Urinary bladder (tissue), 4 donors: ENCODE measurements around the gene MBD3. TPM values are rescaled to one million over a fixed set of nuclear protein-coding genes. Genes with fewer than 3 reads are reported as not detected.

Experiments used
- DNase-seq: peaks from one replicate; pipeline ENCODE4 v3.0.0-alpha.2; 2015; ENCODE audit errors: extremely low spot score
- H3K27ac ChIP-seq: one replicate; pipeline ENCODE4 v1.5.1; 2013; ENCODE audit warnings: low read depth, mild to moderate bottlenecking, moderate library complexity
- H3K36me3 ChIP-seq: one replicate; pipeline ENCODE4 v1.6.1; 2013; ENCODE audit warnings: mild to moderate bottlenecking, moderate library complexity; ENCODE audit not compliant: insufficient read depth
- H3K4me1 ChIP-seq: one replicate; pipeline ENCODE4 v1.6.1; 2013; ENCODE audit warnings: mild to moderate bottlenecking, moderate library complexity; ENCODE audit not compliant: insufficient read depth
- H3K4me3 ChIP-seq: one replicate; pipeline ENCODE4 v1.5.1; 2013; ENCODE audit warnings: low read depth, low read length
- WGBS: extraction: QIAGEN DNeasy Blood & Tissue Kit; methylation state at CpG from one replicate; pipeline ENCODE4 v1.1.7; 2013; 5-methylcytosine and 5-hydroxymethylcytosine counted together
- polyA plus RNA-seq: library from polyadenylated mRNA; stranded (reverse); fragments of 200-250 nt; gene quantifications from one replicate; pipeline ENCODE4 v1.2.3, GENCODE V29; 2013
- total RNA-seq: library from RNA; depleted of rRNA; stranded (reverse); fragments of >200 nt; gene quantifications from one replicate; pipeline ENCODE4 v1.2.3, GENCODE V29; 2014
- donor health status: healthy with polysubstance abuse.
- donor health status: healthy.

MBD3 gene
- total and polyA plus RNA-seq, 2 donors = 32.5 to 76.4 TPM

GRCh38 chr19:1626417-1627010, 33.8 kb upstream of the MBD3 start:
- WGBS = 91% methylated on average over 32 of the region's 32 CpGs
- DNase-seq = no peak
- no peak overlapping the region for H3K27ac ChIP-seq
- no peaks in the 10 kb centered on the region for H3K36me3 ChIP-seq
- H3K4me3 ChIP-seq = no peak overlapping the region
- no peaks in the 10 kb centered on the region for H3K4me1 ChIP-seq

- Histone ChIP-seq H3K4me1 (no peaks in the 10 kb centered on the region), H3K4me3 (no peak overlapping the region), H3K27ac (no peak overlapping the region), H3K36me3 (no peaks in the 10 kb centered on the region)
- DNase-seq = peak; percentile 3
- WGBS = 71% methylated on average over 23 of the region's 23 CpGs
These were observed 31.8 kb upstream of the MBD3 start for GRCh38 chr19:1624458-1624857.

DNA sequence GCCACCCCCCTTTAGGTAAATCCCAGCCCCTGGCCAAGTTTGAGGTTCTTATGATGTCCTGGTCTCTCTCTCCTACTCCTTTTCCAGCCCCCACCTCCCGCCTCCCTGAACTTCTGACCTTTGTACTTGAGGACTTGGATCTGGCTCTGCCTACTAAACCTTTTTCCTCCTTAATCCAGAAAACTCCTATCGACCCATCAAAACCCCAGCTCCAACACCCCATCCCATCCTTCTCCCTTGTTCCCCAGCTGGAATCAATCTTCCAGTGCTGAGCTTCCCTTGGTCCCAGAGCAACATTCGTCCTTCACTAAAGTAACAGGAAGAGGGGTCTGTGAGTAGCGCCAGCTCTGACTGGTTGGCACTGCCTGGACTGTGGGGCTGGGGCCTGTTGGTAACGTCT, 29.9 kb upstream of the MBD3 start:
- Histone ChIP-seq H3K4me1 (no peaks in the 10 kb centered on the region), H3K4me3 (no peak overlapping the region), H3K27ac (no peak overlapping the region), H3K36me3 (peaks cover 2% of the 10 kb centered on the region)
- WGBS = 92% methylated on average over 5 of the region's 5 CpGs
- DNase-seq = no peak

DNA sequence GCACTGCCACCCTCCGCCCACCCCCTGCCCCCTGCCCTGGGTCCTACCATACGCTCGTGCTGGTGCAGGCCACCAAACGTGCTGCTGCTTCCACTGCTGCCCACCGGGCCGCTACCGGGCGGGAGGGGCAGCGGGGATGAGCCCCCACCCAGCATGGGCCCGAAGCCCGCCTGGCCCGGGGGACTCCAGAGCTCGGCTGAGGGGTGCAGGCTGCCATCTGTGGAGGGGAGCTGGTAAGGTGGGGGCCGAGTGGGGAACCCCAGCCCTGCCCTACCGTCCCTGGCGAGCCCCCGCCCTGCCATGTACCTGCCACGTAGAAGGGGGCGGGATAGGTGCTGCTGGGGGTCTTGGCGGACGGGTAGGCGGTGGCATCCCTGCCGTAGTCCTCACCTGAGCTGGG, 29.3 kb upstream of the MBD3 start:
- no peak overlapping the region for H3K27ac ChIP-seq
- H3K4me1 ChIP-seq = no peaks in the 10 kb centered on the region
- 87% methylated on average over 23 of the region's 23 CpGs for WGBS
- H3K36me3 ChIP-seq = peaks cover 2% of the 10 kb centered on the region
- DNase-seq = no peak
- H3K4me3 ChIP-seq = no peak overlapping the region

DNA sequence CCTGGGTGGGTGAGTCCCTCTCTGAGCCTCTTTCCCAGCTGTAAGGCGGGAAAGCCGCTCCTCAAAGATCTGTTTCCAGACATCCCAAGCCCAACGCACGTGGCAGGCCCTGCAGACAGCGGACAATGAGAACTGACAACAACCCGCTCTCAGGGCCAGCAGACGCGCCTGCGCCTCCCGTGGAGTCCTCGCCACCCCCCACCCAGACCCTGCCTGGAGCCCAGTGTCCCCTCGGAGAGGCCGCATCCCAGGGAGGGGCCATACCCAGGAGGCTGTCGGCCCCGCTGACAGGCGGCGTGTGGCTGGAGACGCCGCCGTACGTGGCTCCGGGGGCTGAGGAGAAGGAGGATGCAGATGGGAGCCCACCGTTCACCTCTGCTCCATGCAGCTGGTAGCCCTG, 28.9 kb upstream of the MBD3 start:
- H3K4me1 ChIP-seq = no peaks in the 10 kb centered on the region
- no peak overlapping the region for H3K27ac ChIP-seq
- H3K4me3 ChIP-seq = no peak overlapping the region
- peaks cover 2% of the 10 kb centered on the region for H3K36me3 ChIP-seq
- DNase-seq = no peak
- 90% methylated on average over 23 of the region's 23 CpGs for WGBS

DNA sequence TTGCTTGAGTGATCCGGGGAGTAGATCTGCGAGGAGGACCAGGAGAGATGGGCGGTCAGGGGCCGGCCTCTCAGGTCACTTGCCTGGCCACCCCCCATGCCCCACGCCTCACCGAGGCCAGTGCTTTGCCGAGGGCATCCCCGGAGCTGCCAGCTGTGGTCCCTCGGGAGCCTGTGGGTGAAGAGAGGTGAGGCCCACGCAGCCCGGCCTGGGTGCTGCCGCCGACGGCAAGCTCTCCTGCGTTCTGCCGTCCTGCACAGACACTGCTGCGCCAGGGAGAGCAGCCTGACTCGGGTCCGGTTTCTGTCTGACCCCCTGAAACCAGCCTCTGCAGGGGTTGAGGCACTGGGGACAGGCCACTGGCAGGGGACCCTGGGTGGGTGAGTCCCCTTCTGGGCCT, 28.4 kb upstream of the MBD3 start:
- H3K27ac ChIP-seq = no peak overlapping the region

DNA sequence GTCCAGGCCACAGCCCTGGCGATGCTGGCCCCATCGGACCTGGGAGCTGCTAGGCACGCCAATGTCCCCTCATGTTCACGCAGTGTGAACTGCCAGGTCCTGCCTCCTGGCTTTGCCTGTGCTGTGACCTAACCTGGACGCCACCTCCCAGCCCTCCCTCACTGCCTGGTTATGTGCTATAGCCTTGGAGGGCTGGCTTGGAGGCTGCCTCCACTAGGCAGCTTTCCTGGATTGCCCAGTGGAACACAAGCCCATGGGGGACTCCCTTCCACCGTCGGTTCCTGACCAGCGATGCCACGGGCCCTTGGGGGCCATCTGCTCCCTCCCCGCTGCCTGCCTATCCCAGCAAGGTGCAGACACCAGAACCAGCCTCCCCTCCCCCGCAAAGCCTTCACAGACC, 27.8 kb upstream of the MBD3 start:
- no peak for DNase-seq
- Histone ChIP-seq H3K36me3 (peaks cover 2% of the 10 kb centered on the region), H3K4me1 (no peaks in the 10 kb centered on the region), H3K4me3 (no peak overlapping the region), H3K27ac (no peak overlapping the region)
- 89% methylated on average over 11 of the region's 11 CpGs for WGBS

More for the DNA sequence above, 28.4 kb upstream of the MBD3 start:
- Histone ChIP-seq H3K36me3 (peaks cover 2% of the 10 kb centered on the region), H3K4me1 (no peaks in the 10 kb centered on the region), H3K4me3 (no peak overlapping the region)
- DNase-seq = no peak
- 89% methylated on average over 19 of the region's 19 CpGs for WGBS

- WGBS = 91% methylated on average over 18 of the region's 18 CpGs
- H3K36me3 ChIP-seq = peaks cover 5% of the 10 kb centered on the region
These were observed 27.0 kb upstream of the MBD3 start for GRCh38 chr19:1619703-1620102.

DNA sequence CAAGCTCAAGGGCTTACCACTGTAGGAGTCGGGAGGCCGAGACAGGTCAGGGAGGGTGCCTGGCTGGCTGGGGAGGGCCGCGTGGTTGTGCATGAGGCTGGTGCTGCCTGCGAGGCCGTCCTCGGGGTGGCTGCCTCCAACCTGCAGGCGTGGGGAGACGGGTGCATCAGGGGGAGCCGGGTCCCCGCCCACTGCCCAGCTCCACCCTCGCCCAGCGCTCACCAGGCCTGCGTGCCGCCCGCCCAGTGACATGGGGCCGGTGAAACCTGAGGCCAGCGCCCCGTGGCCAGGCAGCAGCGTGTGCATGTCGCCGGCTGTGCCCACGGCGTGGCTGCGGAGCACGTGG, 26.4 kb upstream of the MBD3 start:
- WGBS = 94% methylated on average over 26 of the region's 26 CpGs
- H3K4me1 ChIP-seq = no peaks in the 10 kb centered on the region
- H3K4me3 ChIP-seq = no peak overlapping the region
- peaks cover 5% of the 10 kb centered on the region for H3K36me3 ChIP-seq
- H3K27ac ChIP-seq = no peak overlapping the region
- no peak for DNase-seq

More at GRCh38 chr19:1619703-1620102, 27.0 kb upstream of the MBD3 start:
- DNase-seq = no peak
- Histone ChIP-seq H3K4me3 (no peak overlapping the region), H3K4me1 (no peaks in the 10 kb centered on the region), H3K27ac (no peak overlapping the region)

GRCh38 chr19:1618157-1619093, 25.8 kb upstream of the MBD3 start:
- DNase-seq = no peak
- H3K4me1 ChIP-seq = no peaks in the 10 kb centered on the region
- no peak overlapping the region for H3K4me3 ChIP-seq
- WGBS = 81% methylated on average over 24 of the region's 24 CpGs
- H3K36me3 ChIP-seq = peaks cover 5% of the 10 kb centered on the region
- no peak overlapping the region for H3K27ac ChIP-seq

DNA sequence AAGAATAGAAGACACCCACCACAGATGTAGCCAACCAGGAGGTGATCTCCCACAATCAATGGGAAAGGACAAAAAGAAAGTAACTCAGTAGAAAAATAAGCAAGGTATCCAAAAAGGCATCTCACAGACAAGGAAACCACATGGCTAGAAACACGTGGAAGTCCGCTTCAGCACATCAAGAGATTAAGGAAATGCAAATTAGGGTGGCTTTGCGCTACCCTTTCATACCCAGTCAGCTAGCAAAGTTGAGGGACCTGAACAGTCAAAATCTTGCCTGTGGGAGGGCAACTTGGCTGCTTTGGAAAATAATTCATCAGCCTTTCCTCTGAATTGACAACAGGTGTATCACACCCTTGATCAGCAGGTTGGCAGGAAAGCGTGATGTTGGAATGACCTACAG, 24.2 kb upstream of the MBD3 start:
- WGBS = 70% methylated on average over 4 of the region's 4 CpGs
- no peak overlapping the region for H3K27ac ChIP-seq
- H3K4me3 ChIP-seq = no peak overlapping the region
- no peaks in the 10 kb centered on the region for H3K4me1 ChIP-seq
- DNase-seq = no peak
- peaks cover 5% of the 10 kb centered on the region for H3K36me3 ChIP-seq

GRCh38 chr19:1616396-1616795, 23.7 kb upstream of the MBD3 start:
- DNase-seq = no peak
- 68% methylated on average over 8 of the region's 8 CpGs for WGBS
- Histone ChIP-seq H3K4me1 (no peaks in the 10 kb centered on the region), H3K27ac (no peak overlapping the region), H3K4me3 (no peak overlapping the region), H3K36me3 (peaks cover 5% of the 10 kb centered on the region)

DNA sequence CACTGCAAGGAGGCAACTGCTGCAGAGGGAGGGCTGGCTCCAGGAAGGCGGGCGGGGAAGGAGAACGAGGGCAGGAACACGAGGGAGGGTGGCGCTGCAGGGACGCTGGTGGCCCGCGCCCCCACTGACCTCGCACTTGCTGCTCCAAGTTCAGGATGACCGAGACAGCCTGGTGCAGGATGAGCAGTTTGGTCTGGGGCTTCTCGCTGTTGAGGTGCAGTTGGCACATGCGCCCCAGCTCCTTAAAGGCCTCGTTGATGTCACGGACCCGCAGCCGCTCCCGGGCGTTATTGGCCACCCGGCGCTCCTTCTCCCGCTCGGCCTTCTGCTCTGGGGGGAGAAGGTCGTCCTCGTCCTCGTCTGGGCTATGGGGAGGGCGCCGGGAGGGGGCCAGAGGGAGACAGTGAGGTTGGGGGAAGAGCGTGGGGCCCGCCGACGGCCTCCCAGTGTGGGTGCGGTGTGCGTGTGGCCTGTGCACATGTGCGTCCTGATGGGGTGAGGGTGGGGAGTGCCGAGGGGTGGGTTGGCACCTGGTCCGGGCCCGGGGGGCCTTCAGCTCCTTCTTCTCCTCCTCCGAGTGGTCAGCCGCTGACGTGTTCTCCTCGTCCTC, 22.6 kb upstream of the MBD3 start:
- peaks cover 5% of the 10 kb centered on the region for H3K36me3 ChIP-seq
- no peak overlapping the region for H3K27ac ChIP-seq
- DNase-seq = no peak
- H3K4me3 ChIP-seq = no peak overlapping the region
- no peaks in the 10 kb centered on the region for H3K4me1 ChIP-seq
- WGBS = 90% methylated on average over 41 of the region's 41 CpGs
